Nephron (organoid): ENCODE results near the gene ATAD3C.
"Not testable (repeated sequence)": the region's sequence is repeated elsewhere in the genome, so short reads cannot be mapped to it uniquely, and the experiment has no call there.

Experiments
- H3K27ac Mint-ChIP-seq, 3 experiments: 2 replicates each; pipeline ENCODE4 v1.8.0; 2020; ENCODE audit warnings: mixed read lengths in 3 of 3, mild to moderate bottlenecking in 2 of 3, moderate library complexity in 1 of 3
- H3K27me3 Mint-ChIP-seq: 2 replicates; pipeline ENCODE4 v1.8.0; 2021; ENCODE audit warnings: low read depth, mild to moderate bottlenecking, moderate library complexity, mixed read lengths
- H3K36me3 Mint-ChIP-seq: 2 replicates; pipeline ENCODE4 v1.8.0; 2020; ENCODE audit warnings: low read depth, mixed read lengths
- H3K4me1 Mint-ChIP-seq: 2 replicates; pipeline ENCODE4 v1.8.0; 2020; ENCODE audit warnings: mixed read lengths
- H3K4me3 Mint-ChIP-seq, 3 experiments: 2 replicates each; pipeline ENCODE4 v1.8.0; 2020; ENCODE audit warnings: mild to moderate bottlenecking in 3 of 3, mixed read lengths in 3 of 3, moderate library complexity in 2 of 3
- H3K9me3 Mint-ChIP-seq: 2 replicates; pipeline ENCODE4 v1.8.0; 2020; ENCODE audit warnings: mixed read lengths
- TF ChIP-seq, protein P1 (sequence below), 3 experiments: fragments of 200-600 bp; sonication (generic); IDR thresholded peaks; one replicate each; pipeline ENCODE4 v1.5.0; 2021; ENCODE audit warnings: antibody characterized with exemption in 3 of 3; ENCODE audit not compliant: unreplicated experiment in 3 of 3

Gene ATAD3C

DNA sequence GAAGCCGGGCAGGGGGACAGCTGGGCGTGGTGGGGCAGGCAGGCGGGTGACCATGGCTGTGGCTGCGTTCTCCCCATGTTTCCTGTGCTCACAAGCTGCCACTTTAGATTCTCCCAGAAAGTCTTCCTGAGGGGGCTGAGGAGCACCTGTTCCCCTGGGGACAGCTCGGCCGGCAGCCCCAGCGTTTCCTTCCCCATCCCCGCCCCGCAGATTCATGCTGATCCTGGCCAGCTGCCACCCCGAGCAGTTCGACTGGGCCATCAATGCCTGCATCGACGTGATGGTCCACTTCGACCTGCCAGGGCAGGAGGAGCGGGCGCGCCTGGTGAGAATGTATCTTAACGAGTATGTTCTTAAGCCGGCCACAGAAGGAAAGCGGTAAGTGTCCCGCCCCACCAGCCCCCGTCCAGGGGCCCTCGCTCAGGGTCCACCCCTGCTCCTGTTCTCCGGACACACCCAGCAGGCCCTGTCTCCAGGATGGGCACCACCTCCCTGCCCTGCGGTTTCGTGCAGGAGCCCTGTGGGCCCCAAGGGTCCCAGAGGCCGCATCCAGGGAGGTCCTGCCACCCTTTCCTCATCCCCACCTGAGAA is 11.1 kb downstream of the ATAD3C start:
- TF ChIP-seq, protein P1, sequence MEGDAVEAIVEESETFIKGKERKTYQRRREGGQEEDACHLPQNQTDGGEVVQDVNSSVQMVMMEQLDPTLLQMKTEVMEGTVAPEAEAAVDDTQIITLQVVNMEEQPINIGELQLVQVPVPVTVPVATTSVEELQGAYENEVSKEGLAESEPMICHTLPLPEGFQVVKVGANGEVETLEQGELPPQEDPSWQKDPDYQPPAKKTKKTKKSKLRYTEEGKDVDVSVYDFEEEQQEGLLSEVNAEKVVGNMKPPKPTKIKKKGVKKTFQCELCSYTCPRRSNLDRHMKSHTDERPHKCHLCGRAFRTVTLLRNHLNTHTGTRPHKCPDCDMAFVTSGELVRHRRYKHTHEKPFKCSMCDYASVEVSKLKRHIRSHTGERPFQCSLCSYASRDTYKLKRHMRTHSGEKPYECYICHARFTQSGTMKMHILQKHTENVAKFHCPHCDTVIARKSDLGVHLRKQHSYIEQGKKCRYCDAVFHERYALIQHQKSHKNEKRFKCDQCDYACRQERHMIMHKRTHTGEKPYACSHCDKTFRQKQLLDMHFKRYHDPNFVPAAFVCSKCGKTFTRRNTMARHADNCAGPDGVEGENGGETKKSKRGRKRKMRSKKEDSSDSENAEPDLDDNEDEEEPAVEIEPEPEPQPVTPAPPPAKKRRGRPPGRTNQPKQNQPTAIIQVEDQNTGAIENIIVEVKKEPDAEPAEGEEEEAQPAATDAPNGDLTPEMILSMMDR (IDR thresholded peaks at IDR 0.05; ENCODE audit: unreplicated experiment in 3 of 3) = no peak
- Mint-ChIP-seq H3K27me3 (no peaks in the 10 kb centered on the region), H3K4me3 (no peak overlapping the region), H3K36me3 (no peaks in the 10 kb centered on the region), H3K27ac (no peak overlapping the region), H3K4me1 (no peaks in the 10 kb centered on the region), H3K9me3 (no peaks in the 10 kb centered on the region)

DNA sequence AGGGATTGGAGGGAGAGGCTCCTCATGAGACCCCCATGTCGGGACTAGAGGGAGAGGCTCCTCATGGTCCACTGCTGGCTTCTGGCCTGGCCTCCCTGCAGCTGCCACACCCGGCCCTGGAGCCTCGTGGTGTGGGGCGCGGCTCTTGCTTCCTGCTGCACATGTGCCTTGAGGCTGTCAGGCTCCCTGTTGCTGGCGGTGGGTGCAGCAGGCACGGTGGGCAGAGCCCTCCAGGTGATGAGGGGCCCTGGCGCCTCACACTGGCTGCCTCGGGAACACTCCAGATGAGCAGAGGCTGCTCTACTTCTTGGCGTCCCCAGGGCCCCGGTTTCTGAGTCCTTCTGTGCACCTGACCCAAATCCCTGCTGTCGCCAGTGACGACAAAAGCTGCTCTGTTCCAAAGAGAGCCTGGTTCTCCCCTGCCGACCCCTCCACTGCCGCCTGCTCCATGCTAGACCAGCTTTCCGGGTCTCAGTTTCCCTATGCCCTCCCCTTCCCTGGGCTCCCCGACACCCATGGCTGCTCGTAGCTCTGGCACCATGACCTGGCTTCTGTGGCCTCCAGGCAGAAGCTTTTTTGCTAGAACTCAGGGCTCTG is 12.3 kb downstream of the ATAD3C start:
- Mint-ChIP-seq H3K36me3 (no peaks in the 10 kb centered on the region), H3K4me3 (no peak overlapping the region), H3K4me1 (no peaks in the 10 kb centered on the region), H3K9me3 (no peaks in the 10 kb centered on the region), H3K27ac (no peak overlapping the region), H3K27me3 (no peaks in the 10 kb centered on the region)
- TF ChIP-seq, protein P1 (IDR thresholded peaks at IDR 0.05; ENCODE audit: unreplicated experiment in 3 of 3) = no peak

DNA sequence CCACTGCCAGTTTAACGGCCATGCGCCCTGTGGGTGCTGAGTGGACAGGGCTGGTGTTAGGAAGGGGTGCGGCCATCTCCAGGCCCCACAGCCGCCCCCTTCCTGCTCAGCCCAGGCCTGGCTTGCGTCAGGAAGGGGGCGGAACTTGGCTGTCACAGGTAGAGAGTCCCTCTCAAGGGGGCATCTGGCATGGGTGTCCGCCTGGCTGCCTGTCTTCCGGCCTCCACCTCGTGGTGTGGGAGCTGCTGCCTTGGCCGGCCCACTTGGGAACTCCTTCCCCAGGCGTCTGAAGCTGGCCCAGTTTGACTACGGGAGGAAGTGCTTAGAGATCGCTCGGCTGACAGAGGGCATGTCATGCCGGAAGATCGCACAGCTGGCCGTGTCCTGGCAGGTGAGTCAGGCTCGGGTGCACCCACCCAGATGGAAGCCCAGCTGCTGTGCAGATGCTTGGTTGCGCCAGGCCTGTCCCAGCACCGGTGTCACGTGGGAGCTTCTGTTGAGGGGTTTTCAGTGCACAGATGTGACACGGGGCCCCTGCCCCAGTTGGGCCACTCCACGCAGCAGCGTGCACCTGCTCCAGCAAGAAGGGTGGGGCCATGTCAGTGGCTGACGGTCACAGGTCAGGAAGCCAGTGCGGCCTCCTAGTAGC is 13.0 kb downstream of the ATAD3C start:
- TF ChIP-seq, protein P1 (IDR thresholded peaks at IDR 0.05; ENCODE audit: unreplicated experiment in 3 of 3) = no peak
- no peaks in the 10 kb centered on the region for H3K9me3 Mint-ChIP-seq
- no peak overlapping the region for H3K27ac Mint-ChIP-seq
- H3K4me1 Mint-ChIP-seq = no peaks in the 10 kb centered on the region
- no peaks in the 10 kb centered on the region for H3K36me3 Mint-ChIP-seq
- no peaks in the 10 kb centered on the region for H3K27me3 Mint-ChIP-seq
- no peak overlapping the region for H3K4me3 Mint-ChIP-seq

DNA sequence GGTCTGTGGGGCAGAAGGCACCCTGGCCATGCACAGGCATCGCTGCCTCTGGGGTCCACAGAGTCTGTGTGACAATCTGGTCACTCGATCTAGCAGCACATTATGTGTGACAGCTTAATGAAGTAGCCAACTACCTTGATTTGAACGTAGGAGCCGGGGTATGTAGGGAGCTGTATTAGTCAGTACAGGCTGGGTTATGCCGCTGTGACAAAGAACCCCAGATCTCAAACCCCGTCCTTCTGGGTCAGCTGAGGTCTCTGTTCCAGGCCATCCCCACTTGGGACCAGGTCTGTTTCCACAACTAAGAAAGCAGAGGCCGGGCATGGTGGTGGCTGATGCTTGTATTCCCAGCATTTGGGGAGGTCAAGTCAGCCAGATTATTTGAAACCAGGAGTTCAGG is 13.8 kb downstream of the ATAD3C start:
- H3K27ac Mint-ChIP-seq = no peak overlapping the region

DNA sequence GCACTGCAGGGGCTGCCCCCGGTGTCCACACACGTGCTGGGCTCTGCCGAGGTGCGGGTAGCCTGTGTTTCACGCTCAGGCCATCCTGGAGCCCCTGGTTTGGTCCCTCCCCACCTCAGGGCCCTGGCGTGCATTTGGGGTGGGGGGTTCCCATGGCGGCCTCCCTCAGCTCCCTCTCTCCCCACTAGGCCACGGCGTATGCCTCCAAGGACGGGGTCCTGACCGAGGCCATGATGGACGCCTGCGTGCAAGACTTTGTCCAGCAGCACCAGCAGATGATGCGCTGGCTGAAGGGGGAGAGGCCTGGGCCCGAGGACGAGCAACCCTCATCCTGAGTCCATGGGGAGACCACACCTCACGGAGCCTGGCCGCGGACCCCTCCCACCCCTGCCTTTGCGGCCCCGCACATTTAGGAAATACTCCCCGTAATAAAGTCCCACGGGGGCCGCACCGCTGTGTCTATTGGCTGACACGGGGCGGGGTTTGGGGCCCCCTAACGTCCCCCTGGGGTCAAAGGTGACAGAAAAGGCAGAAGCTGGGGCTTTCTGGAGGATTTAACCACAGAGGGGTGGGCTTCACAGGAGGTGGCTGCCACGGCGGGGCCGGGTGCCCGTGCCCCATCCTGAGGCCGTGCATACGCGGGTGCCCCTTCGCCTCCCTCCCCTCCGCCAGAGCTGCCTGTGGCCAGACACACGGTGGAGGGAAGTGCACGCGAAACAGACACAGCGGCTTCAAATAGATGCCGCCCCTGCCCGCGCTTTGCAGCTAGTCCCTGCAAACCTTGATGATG is 18.9 kb downstream of the ATAD3C start:
- H3K4me3 Mint-ChIP-seq, H3K27me3 Mint-ChIP-seq, H3K36me3 Mint-ChIP-seq, H3K27ac Mint-ChIP-seq, H3K9me3 Mint-ChIP-seq: not testable (repeated sequence)
- peaks cover 13% of the 10 kb centered on the region for H3K4me1 Mint-ChIP-seq

More for the DNA sequence above, 13.8 kb downstream of the ATAD3C start:
- Mint-ChIP-seq H3K27me3 (no peaks in the 10 kb centered on the region), H3K4me1 (no peaks in the 10 kb centered on the region), H3K36me3 (no peaks in the 10 kb centered on the region), H3K4me3 (no peak overlapping the region), H3K9me3 (no peaks in the 10 kb centered on the region)
- TF ChIP-seq, protein P1 (IDR thresholded peaks at IDR 0.05; ENCODE audit: unreplicated experiment in 3 of 3) = no peak
